BLaER1 (cell line): ENCODE results near the gene AUTS2.

ENCODE experiments used
- H3K27ac ChIP-seq: shearing (Covaris generic); formaldehyde crosslinking; 2 replicates; pipeline ENCODE4 v1.8.1; 2022
- H3K27me3 ChIP-seq: shearing (Covaris generic); formaldehyde crosslinking; 2 replicates; pipeline ENCODE4 v1.8.1; 2022
- H3K36me3 ChIP-seq: shearing (Covaris generic); formaldehyde crosslinking; 2 replicates; pipeline ENCODE4 v1.8.1; 2022
- H3K4me1 ChIP-seq: shearing (Covaris generic); formaldehyde crosslinking; 2 replicates; pipeline ENCODE4 v1.8.1; 2022
- H3K4me2 ChIP-seq: shearing (Covaris generic); formaldehyde crosslinking; 2 replicates; pipeline ENCODE4 v1.8.1; 2022
- H3K4me3 ChIP-seq: shearing (Covaris generic); formaldehyde crosslinking; 2 replicates; pipeline ENCODE4 v1.8.1; 2022
- H3K9ac ChIP-seq: shearing (Covaris generic); formaldehyde crosslinking; 2 replicates; pipeline ENCODE4 v1.8.1; 2022
- H3K9me3 ChIP-seq: shearing (Covaris generic); formaldehyde crosslinking; 2 replicates; pipeline ENCODE4 v1.8.1; 2022
- H4K20me1 ChIP-seq: shearing (Covaris generic); formaldehyde crosslinking; 2 replicates; pipeline ENCODE4 v1.8.1; 2022
- Cebpa-rat ChIP-seq: shearing (Covaris generic); IDR thresholded peaks from 2 replicates; pipeline ENCODE4 v1.8.1; 2022

Gene AUTS2

DNA sequence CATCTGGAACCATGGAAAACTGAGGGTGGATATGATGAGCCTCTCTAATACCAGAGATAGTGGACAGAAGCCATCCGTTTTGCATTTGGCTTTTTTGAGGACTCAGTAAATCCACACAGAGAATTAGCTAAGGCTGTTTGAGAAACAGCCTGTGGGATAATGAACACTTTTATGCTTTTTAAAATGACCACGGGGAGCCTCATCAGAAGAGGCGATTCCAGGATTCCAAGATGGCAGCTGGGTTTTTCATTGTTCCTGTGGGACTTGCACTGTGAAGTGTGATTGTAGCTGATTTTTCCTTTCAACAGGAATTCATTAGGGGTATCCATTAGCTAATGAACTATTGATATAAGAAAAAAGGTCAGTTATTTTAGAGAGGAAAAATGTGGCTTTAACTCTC lies 353.2 kb downstream of the AUTS2 start:
- Histone ChIP-seq H3K27me3 (no peaks in the 10 kb centered on the region), H3K4me3 (no peak overlapping the region), H3K9me3 (no peaks in the 10 kb centered on the region), H3K4me1 (peaks cover 49% of the 10 kb centered on the region), H3K9ac (no peak overlapping the region), H3K36me3 (no peaks in the 10 kb centered on the region), H3K27ac (no peak overlapping the region), H3K4me2 (no peak overlapping the region), H4K20me1 (peaks cover 56% of the 10 kb centered on the region)
- no peak for TF ChIP-seq Cebpa-rat

DNA sequence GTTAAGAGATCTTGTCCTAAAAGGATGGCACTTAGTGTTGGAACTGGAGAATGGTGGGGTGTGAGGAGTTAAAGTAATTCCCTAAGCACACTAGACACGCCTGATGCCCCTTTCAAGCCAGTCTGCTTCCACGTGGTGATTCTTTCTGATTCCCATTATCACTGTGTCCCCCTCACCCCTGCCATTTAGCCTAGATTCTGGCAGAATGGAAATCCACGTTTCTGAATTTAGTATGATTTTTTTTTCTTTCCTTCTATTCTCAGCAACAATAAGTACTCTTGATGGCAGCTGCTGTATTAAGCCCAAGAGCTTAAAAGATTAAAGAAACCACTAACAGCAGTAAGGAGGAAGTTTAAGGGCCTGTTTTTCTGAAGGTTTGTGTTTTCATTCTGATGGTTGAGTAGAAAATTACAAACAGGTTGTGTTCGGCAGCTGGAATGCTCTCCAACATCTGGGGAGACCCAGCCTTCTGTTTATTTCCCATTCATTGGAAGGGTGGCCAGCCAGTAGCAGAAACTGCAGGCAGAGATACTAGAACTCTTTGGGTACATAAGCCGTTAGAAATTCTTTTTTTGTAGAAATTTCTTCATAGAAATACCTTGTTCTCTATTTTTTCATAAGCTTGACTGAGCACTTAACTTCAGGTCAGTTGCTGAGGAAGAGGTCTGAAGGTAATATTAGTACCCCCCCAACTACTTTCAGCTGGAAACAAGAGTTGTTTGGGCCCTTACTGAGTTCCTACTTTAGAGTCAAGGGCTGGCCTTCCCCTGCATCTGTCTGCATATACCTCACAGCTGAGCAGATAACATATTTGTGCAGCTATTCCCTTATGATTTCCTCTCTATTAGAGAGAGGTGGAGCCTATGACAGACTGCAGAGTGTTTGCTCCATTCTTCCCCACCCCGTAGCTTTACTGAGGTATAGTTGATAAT lies 355.1 kb downstream of the AUTS2 start:
- 0 out of 2 replicates have a peak, but pooled peaks cover 3% of the 10 kb centered on the region for H3K36me3 ChIP-seq
- no peak for TF ChIP-seq Cebpa-rat
- H4K20me1 ChIP-seq = peaks cover 48% of the 10 kb centered on the region; the same call in 1 of the 2 replicates
- H3K9ac ChIP-seq = peak overlapping the region; percentile 58; the same call in 1 of the 2 replicates
- H3K4me2 ChIP-seq = peak overlapping the region; percentile 69
- no peak overlapping the region for H3K4me3 ChIP-seq
- H3K27me3 ChIP-seq = no peaks in the 10 kb centered on the region
- peak overlapping the region; percentile 71 for H3K27ac ChIP-seq
- peaks cover 51% of the 10 kb centered on the region for H3K4me1 ChIP-seq
- H3K9me3 ChIP-seq = no peaks in the 10 kb centered on the region

- H3K9ac ChIP-seq = no peak overlapping the region
These were observed 358.3 kb downstream of the AUTS2 start for GRCh38 chr7:69956541-69956940.

DNA sequence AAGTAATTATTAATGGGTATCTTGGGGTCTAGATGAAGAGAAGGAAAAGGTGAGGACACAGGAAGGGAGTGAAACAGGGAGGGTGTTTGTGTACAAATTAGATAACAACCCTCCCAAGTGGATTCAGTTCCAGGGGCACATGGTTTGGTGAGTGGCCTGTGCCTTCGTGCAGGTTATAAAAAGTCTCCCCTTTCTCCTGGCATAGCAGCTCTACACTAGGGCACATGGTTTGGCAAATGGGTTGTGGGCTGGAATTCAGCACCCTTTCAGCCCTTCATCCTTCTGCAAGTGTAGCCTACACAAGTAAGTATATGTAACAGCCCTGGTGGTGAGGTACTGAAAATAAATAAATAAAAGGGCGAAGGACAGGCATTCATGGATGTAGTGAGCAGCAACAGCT lies 359.4 kb downstream of the AUTS2 start:
- no peaks in the 10 kb centered on the region for H3K27me3 ChIP-seq
- H3K4me1 ChIP-seq = peaks cover 56% of the 10 kb centered on the region
- H3K27ac ChIP-seq = no peak overlapping the region
- H3K9me3 ChIP-seq = no peaks in the 10 kb centered on the region
- H3K36me3 ChIP-seq = 0 out of 2 replicates have a peak, but pooled peaks cover 3% of the 10 kb centered on the region
- no peak for TF ChIP-seq Cebpa-rat
- H3K9ac ChIP-seq = no peak overlapping the region
- peaks cover 43% of the 10 kb centered on the region; the same call in 1 of the 2 replicates for H4K20me1 ChIP-seq
- no peak overlapping the region for H3K4me3 ChIP-seq
- no peak overlapping the region for H3K4me2 ChIP-seq

More at GRCh38 chr7:69956541-69956940, 358.3 kb downstream of the AUTS2 start:
- Histone ChIP-seq H3K9me3 (no peaks in the 10 kb centered on the region), H3K27me3 (no peaks in the 10 kb centered on the region), H3K4me1 (peaks cover 56% of the 10 kb centered on the region), H3K4me3 (no peak overlapping the region), H3K36me3 (0 out of 2 replicates have a peak, but pooled peaks cover 3% of the 10 kb centered on the region), H3K4me2 (no peak overlapping the region), H4K20me1 (peaks cover 38% of the 10 kb centered on the region; the same call in 1 of the 2 replicates), H3K27ac (no peak overlapping the region)
- no peak for TF ChIP-seq Cebpa-rat

GRCh38 chr7:69959789-69960499 lies 361.7 kb downstream of the AUTS2 start:
- no peak for TF ChIP-seq Cebpa-rat
- Histone ChIP-seq H3K9ac (no peak overlapping the region), H4K20me1 (peaks cover 54% of the 10 kb centered on the region), H3K27me3 (no peaks in the 10 kb centered on the region), H3K4me3 (no peak overlapping the region), H3K9me3 (no peaks in the 10 kb centered on the region), H3K36me3 (0 out of 2 replicates have a peak, but pooled peaks cover 3% of the 10 kb centered on the region), H3K27ac (no peak overlapping the region), H3K4me1 (peaks cover 55% of the 10 kb centered on the region), H3K4me2 (no peak overlapping the region)

GRCh38 chr7:69961436-69961835 lies 363.2 kb downstream of the AUTS2 start:
- H3K36me3 ChIP-seq = 0 out of 2 replicates have a peak, but pooled peaks cover 3% of the 10 kb centered on the region
- no peaks in the 10 kb centered on the region for H3K27me3 ChIP-seq
- no peaks in the 10 kb centered on the region for H3K9me3 ChIP-seq
- peak overlapping the region; percentile 69 for H3K27ac ChIP-seq
- no peak overlapping the region for H3K4me3 ChIP-seq
- 0 out of 2 replicates have a peak overlapping the region, but pooled peaks have one; percentile 66 for H3K9ac ChIP-seq
- no peak for TF ChIP-seq Cebpa-rat
- peaks cover 57% of the 10 kb centered on the region for H4K20me1 ChIP-seq
- H3K4me1 ChIP-seq = peaks cover 57% of the 10 kb centered on the region
- peak overlapping the region; percentile 94 for H3K4me2 ChIP-seq

DNA sequence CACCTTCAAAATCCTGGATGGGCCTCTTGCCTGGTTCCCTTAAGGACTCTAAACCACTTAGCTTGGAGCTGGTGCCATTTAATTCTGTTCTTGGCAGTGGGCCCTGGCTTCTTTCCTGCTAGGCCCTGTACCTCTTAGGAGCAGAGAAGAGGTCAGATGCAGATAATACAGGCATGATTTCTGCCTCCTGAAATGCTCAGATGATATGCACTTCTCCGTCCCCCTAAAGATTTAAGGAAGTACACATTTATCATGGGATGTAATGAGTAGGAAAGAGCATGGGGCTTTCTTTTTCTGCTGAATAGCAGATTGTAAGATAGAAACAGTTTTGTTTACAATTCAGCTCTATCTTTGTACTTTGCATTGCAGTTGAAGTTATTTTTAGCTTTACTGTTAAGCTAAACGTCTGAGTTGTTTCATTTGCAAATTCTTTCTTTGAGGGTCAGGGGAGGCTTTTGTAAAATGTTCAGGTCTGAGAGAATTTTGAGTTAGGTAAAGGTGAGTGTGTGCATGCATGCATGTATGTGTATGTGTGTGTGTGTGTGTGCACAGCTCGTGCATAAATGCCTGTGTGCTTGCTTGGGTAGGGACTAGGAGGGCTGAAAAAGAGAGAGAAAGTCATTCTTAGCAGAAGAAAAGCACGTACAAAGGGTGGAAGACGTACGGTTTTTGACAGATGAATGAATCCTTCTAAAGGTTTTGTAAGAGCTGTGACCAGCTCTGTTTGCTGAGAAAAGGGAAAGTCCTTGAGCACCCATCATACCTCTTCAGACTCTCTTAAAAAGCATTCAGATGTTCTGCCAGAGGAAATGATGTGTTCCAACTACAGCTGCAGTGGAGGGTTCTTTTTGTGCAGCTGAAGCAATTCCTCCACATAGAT lies 364.2 kb downstream of the AUTS2 start:
- Histone ChIP-seq H3K27me3 (no peaks in the 10 kb centered on the region), H3K4me2 (peak overlapping the region; percentile 94), H3K36me3 (0 out of 2 replicates have a peak, but pooled peaks cover 3% of the 10 kb centered on the region), H3K9ac (peak overlapping the region; percentile 66), H3K27ac (peak overlapping the region; percentile 69), H3K9me3 (no peaks in the 10 kb centered on the region), H3K4me1 (peaks cover 67% of the 10 kb centered on the region), H3K4me3 (peak overlapping the region; percentile 28; the same call in 1 of the 2 replicates), H4K20me1 (peaks cover 61% of the 10 kb centered on the region)
- no peak for TF ChIP-seq Cebpa-rat

DNA sequence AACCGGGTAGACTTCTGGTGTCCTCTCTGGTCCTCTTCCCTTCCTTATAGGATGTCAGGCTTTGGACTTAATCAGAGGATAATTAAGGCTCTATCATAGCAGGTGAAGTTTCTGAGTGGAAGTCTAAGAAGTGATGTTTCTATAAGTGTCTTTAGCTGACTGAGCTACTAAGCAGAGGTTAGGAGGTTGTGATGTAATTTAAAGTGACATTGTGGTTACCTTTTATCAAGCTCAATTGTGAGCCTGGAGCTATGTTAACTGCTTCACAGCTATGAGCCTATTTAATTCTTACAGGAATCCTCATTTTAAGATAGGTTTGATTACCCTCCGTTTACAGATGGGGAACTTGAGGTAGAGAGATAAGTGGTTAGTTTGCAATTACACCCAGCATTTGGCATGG lies 365.1 kb downstream of the AUTS2 start:
- no peak overlapping the region for H3K9ac ChIP-seq
- peaks cover 65% of the 10 kb centered on the region for H4K20me1 ChIP-seq
- no peaks in the 10 kb centered on the region for H3K27me3 ChIP-seq
- TF ChIP-seq Cebpa-rat = no peak
- peak overlapping the region; percentile 69 for H3K27ac ChIP-seq
- H3K9me3 ChIP-seq = no peaks in the 10 kb centered on the region
- H3K4me2 ChIP-seq = peak overlapping the region; percentile 94
- H3K4me3 ChIP-seq = no peak overlapping the region
- H3K4me1 ChIP-seq = peaks cover 71% of the 10 kb centered on the region
- no peaks in the 10 kb centered on the region for H3K36me3 ChIP-seq
